Measurements from ENCODE around the gene TAAR1.

TAAR1 gene

GRCh38 chr6:132669690-132670291, 10.8 kb upstream of the TAAR1 start:
- no peaks in the 10 kb centered on the region for H3K4me1 ChIP-seq (ENCODE audit: insufficient read depth, low read length)
- H3K9ac ChIP-seq (ENCODE audit: low read depth, low read length), result no peak overlapping the region
- 0 out of 2 replicates have a peak overlapping the region, but pooled peaks have one; percentile 4 for H2AFZ ChIP-seq (ENCODE audit: low read depth, low read length)
- H3K36me3 ChIP-seq (ENCODE audit: insufficient read depth, low read length), result no peaks in the 10 kb centered on the region
- no peak overlapping the region for H3K4me3 ChIP-seq (ENCODE audit: low read depth in 1 of 2, low read length in 2 of 2)
- DNase-seq (no peak), ATAC-seq (ENCODE audit: insufficient read depth, low read depth) (peak; percentile 53; the same call in 2 of the 3 replicates)
- no peaks in the 10 kb centered on the region for H3K79me2 ChIP-seq (ENCODE audit: insufficient read depth, low read length)
- H3K4me2 ChIP-seq (ENCODE audit: insufficient read depth, low read length), result no peak overlapping the region
- no peaks in the 10 kb centered on the region for H3K27me3 ChIP-seq (ENCODE audit: insufficient read depth, low read length, poor library complexity)
- no peak overlapping the region for H3K27ac ChIP-seq (ENCODE audit: low read length)
- no peaks in the 10 kb centered on the region for H4K20me1 ChIP-seq (ENCODE audit: insufficient read depth, low read length)
- TF ChIP-seq, protein P1, sequence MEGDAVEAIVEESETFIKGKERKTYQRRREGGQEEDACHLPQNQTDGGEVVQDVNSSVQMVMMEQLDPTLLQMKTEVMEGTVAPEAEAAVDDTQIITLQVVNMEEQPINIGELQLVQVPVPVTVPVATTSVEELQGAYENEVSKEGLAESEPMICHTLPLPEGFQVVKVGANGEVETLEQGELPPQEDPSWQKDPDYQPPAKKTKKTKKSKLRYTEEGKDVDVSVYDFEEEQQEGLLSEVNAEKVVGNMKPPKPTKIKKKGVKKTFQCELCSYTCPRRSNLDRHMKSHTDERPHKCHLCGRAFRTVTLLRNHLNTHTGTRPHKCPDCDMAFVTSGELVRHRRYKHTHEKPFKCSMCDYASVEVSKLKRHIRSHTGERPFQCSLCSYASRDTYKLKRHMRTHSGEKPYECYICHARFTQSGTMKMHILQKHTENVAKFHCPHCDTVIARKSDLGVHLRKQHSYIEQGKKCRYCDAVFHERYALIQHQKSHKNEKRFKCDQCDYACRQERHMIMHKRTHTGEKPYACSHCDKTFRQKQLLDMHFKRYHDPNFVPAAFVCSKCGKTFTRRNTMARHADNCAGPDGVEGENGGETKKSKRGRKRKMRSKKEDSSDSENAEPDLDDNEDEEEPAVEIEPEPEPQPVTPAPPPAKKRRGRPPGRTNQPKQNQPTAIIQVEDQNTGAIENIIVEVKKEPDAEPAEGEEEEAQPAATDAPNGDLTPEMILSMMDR (IDR thresholded peaks at IDR 0.05; ENCODE audit: borderline replicate concordance, extremely low read depth, low read length, poor library complexity, severe bottlenecking), result peak; percentile 50
- no peak for TF ChIP-seq EZH2 (IDR thresholded peaks at IDR 0.05; ENCODE audit: borderline replicate concordance, low read depth, low read length, severe bottlenecking)
- no peaks in the 10 kb centered on the region for H3K9me3 ChIP-seq (ENCODE audit: insufficient read depth, low read length, severe bottlenecking)

GRCh38 chr6:132666118-132666517, 7.1 kb upstream of the TAAR1 start:
- Histone ChIP-seq H3K4me3 (ENCODE audit: low read depth in 1 of 2, low read length in 2 of 2) (no peak overlapping the region), H3K9ac (ENCODE audit: low read depth, low read length) (no peak overlapping the region), H2AFZ (ENCODE audit: low read depth, low read length) (no peak overlapping the region), H4K20me1 (ENCODE audit: insufficient read depth, low read length) (no peaks in the 10 kb centered on the region), H3K4me2 (ENCODE audit: insufficient read depth, low read length) (no peak overlapping the region), H3K79me2 (ENCODE audit: insufficient read depth, low read length) (no peaks in the 10 kb centered on the region), H3K9me3 (ENCODE audit: insufficient read depth, low read length, severe bottlenecking) (no peaks in the 10 kb centered on the region), H3K4me1 (ENCODE audit: insufficient read depth, low read length) (no peaks in the 10 kb centered on the region), H3K27me3 (ENCODE audit: insufficient read depth, low read length, poor library complexity) (no peaks in the 10 kb centered on the region), H3K36me3 (ENCODE audit: insufficient read depth, low read length) (no peaks in the 10 kb centered on the region), H3K27ac (ENCODE audit: low read length) (no peak overlapping the region)
- no peak for TF ChIP-seq EZH2 (IDR thresholded peaks at IDR 0.05; ENCODE audit: borderline replicate concordance, low read depth, low read length, severe bottlenecking)
- TF ChIP-seq, protein P1 (IDR thresholded peaks at IDR 0.05; ENCODE audit: borderline replicate concordance, extremely low read depth, low read length, poor library complexity, severe bottlenecking), result no peak
- ATAC-seq (ENCODE audit: insufficient read depth, low read depth), result no peak
- DNase-seq, result no peak

GRCh38 chr6:132664309-132665034, 5.5 kb upstream of the TAAR1 start:
- Histone ChIP-seq H2AFZ (ENCODE audit: low read depth, low read length) (no peak overlapping the region), H3K79me2 (ENCODE audit: insufficient read depth, low read length) (no peaks in the 10 kb centered on the region), H3K4me1 (ENCODE audit: insufficient read depth, low read length) (no peaks in the 10 kb centered on the region), H3K9ac (ENCODE audit: low read depth, low read length) (no peak overlapping the region), H3K9me3 (ENCODE audit: insufficient read depth, low read length, severe bottlenecking) (no peaks in the 10 kb centered on the region), H4K20me1 (ENCODE audit: insufficient read depth, low read length) (no peaks in the 10 kb centered on the region), H3K4me2 (ENCODE audit: insufficient read depth, low read length) (no peak overlapping the region), H3K27ac (ENCODE audit: low read length) (no peak overlapping the region), H3K4me3 (ENCODE audit: low read depth in 1 of 2, low read length in 2 of 2) (no peak overlapping the region), H3K36me3 (ENCODE audit: insufficient read depth, low read length) (no peaks in the 10 kb centered on the region), H3K27me3 (ENCODE audit: insufficient read depth, low read length, poor library complexity) (no peaks in the 10 kb centered on the region)
- TF ChIP-seq, protein P1 (IDR thresholded peaks at IDR 0.05; ENCODE audit: borderline replicate concordance, extremely low read depth, low read length, poor library complexity, severe bottlenecking), result no peak
- TF ChIP-seq EZH2 (IDR thresholded peaks at IDR 0.05; ENCODE audit: borderline replicate concordance, low read depth, low read length, severe bottlenecking), result no peak
- DNase-seq (no peak), ATAC-seq (ENCODE audit: insufficient read depth, low read depth) (no peak)

Measured in DND-41 (cell line).